T-helper 2 cell treated with Interferon-gamma antibody and Interleukin-4, amounts not matched to agents 100 ng/mL and 5 ng/mL, for 36 hours (primary cell): ENCODE results near the gene ZNF500. TPM values are rescaled to one million over a fixed set of nuclear protein-coding genes. Genes with fewer than 3 reads are reported as not detected.
"Not testable (repeated sequence)": the region's sequence is repeated elsewhere in the genome, so short reads cannot be mapped to it uniquely, and the experiment has no call there.

Source experiments
- intact Hi-C: fragments of 100-400 bp; cut with micrococcal nuclease; formaldehyde crosslinking; loops from one replicate; pipeline ENCODE4 v1.15.1; 2023
- total RNA-seq: library from RNA; stranded (reverse); gene quantifications from 2 replicates; pipeline ENCODE4 v1.2.3, GENCODE V29; 2022

ZNF500 gene
- total RNA-seq, 1 donor from 2014 or later = 16.1 TPM

DNA sequence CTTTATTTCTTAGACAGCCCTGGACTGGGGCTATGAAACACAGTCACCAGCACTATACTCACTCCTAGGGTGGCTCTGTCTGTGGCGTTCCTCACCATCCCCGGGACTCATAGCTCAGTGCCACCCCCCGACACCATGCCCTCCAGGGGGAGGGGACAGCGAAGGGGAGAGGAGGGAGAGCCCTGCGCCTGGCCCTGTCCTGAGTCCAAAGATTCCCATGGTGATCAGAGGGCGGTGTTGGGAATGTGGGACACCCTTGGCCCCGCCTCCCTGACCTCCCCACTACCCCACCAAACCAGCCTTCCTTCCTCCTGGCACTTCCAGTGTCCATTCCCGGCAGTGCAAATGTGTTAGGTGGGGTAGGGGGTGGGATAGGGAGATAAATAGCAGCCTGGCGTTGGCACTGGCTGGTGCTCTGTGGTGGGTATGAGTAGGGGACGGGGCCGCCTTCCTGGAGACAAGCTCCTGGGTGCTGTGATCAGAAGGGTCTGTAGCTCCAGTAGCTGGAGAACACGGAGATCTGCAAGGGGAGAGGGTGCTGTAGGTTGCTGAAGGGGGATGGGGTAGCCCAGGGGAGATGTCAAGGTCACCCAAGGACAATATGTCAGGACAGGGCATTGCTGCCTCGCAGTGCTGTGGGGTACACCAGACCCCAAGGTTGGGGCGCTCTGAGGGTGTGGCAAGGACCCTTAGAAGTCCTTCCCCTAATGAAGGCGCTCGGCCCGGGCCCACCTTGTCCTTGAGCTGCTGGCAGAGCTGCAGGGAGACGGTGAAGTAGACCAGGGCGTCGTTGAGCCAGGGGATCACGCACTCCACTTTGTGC lies 30.2 kb upstream of the ZNF500 start:
- intact Hi-C loops = no loop called here

DNA sequence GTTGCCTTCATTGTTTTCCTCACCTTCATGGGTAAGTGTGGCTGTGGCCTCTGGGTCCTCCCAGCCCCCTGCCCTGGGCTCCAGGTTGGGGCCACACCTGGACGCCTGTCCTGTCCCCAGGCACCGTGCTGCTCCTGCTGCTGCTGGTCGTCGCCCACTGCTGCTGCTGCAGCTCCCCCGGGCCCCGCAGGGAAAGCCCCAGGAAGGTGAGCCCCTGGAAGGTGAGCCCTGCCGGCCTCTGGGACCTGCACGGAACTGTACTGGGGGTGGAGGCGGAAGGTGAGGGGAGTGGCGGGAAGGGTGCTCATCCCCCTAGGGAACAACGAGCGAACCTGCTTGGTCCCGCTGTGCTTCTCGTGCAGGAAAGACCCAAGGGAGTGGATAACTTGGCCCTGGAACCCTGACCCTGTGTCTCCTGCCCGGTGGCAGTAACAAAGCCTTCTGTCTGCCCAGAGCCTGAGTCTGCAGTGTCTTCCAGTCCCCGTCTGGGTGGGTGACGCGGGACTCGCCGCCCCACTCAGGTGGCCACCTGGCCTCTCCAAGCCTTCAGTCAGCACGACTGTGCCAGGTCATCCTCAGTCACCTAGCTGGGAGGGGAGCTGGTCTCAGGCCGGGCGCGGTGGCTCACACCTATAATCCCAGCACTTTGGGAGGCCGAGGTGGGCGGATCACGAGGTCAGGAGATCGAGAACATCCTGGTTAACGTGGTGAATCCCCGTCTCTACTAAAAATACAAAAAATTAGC lies 29.0 kb upstream of the ZNF500 start:
- intact Hi-C loops = no loop called here

DNA sequence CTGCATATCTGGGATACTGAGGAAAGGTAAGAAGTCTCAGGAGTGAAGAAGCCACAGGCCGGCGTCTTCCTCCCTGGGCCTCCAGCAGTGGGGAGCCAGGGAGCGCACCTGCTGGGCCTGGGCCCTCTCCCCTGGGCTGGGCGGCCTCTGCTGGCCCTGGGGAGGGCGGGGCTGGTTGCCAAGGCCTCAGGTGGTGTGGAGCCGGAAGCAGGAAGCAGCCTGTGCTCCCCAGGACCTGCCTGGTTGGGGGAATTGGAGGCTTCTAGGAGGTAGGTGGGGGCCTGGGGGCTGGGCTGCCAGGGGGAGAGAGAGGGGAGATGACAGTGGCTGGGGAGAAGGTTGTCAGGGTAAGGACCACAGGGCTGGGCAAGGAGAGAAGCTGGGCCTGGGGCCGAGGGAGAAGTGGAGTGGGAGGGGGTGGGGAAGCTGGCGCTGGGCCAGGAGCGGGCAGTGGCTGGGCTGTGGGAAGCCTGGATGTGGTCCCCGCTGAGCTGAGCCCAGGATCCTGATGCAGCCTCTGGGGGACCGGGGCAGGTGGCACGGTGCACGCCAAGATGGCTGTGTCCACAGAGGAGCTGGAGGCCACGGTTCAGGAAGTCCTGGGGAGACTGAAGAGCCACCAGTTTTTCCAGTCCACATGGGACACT lies 28.3 kb upstream of the ZNF500 start, which contains the start of gene SMIM22:
SMIM22 (plus strand) TSS at position 189 of the 647 bp plus-strand sequence; CDS start at position 555, 366 bp downstream.
- intact Hi-C loops = no loop called here

DNA sequence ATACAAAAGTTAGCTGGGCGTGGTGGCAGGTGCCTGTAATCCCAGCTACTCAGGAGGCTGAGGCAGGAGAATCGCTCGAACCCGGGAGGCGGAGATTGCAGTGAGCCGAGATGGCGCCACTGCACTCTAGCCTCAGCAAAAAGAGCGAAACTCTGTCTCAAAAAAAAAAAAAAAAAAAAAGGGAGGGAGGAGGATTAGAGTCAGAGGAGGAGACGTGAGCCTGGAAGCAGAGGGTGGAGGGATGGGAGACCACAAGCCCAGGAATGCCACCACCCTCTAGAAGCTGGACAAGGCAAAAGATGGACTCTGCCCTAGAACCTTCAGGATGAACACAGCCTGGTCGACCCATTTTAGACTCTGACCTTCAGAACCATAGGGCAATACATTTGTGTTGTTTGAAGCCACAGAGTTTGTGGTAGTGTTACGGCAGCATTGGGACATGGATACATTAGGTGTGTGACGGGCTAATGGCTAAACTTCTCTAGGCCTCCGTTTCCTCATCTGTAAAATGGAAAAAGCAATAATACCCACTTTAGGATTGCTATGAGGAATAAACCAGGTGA lies 26.1 kb upstream of the ZNF500 start:
- intact Hi-C loops = no loop called here

DNA sequence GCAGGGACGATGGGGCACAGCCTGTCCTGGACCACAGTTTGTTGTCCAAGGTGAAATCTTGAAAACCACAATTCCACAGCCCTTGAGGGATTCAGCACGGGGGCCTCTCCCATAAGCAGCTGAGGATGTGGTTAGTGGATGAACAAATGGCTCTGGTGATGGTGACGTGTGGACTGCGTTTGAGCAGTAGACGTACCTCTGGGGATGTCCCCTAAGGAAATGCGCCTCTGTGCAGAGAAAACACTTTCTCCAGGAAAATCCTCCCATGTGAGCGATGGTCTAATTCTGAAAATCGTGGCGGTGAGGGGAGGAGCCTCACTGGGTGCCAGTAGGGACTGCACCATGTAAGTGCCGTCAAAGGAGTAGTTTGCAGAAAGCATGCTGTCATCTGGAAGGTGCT lies 23.9 kb upstream of the ZNF500 start:
- intact Hi-C loops = no loop called here

DNA sequence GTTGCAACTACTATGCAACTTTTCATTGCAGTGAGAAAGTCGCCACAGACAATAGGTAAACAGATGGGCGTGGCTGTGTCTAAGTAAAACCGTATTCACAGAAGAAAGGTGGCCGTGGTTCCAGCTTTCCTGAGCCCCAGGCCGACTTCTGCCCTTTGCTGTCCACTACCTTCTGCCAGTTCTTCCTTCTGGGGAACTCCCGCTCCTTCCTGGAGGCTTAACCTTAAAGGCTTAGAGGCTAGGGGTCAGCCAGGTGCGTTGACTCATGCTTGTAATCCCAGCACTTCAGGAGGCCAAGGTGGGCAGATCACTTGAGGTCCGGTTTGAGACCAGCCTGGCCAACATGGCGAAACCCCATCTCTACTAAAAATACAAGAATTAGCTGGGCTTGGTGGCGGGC lies 23.3 kb upstream of the ZNF500 start:
- intact Hi-C loops = no loop called here

DNA sequence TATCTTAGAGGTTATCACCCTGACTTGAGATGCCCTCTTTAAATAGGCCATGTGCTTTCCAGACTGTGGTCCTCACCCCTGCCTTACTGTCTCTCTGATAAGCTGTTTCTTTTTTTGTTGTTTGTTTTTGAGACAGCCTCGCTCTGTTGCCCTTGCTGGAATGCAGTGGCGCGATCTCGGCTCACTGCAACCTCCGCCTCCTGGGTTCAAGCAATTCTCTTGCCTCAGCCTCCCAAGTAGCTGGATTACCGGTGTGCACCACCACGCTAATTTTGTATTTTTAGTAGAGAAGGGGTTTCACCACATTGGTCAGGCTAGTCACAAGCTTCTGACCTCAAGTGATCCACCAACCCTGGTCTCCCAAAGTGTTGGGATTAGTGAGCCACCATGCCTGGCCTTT lies 21.9 kb upstream of the ZNF500 start:
- intact Hi-C loops = no loop called here

DNA sequence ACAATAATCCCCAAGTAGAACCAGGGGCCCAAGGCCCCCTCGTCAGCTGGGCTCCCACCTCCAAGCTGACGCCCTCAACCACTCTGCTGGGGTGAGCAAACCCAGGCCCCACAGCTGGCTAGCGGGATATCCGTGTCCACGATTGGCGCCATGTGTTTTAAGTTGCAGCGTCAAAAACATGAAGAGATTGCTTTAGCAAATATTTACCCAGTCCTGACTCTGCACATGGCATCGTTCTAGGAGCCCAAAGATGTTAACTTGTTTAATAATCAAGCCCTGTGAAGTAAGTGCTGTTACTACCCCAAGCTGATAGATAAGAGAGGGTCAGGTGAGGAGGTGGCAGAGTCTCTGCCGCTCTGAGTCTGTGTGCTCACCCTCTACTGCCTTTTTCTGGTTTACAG lies 21.5 kb upstream of the ZNF500 start:
- intact Hi-C loops = no loop called here

DNA sequence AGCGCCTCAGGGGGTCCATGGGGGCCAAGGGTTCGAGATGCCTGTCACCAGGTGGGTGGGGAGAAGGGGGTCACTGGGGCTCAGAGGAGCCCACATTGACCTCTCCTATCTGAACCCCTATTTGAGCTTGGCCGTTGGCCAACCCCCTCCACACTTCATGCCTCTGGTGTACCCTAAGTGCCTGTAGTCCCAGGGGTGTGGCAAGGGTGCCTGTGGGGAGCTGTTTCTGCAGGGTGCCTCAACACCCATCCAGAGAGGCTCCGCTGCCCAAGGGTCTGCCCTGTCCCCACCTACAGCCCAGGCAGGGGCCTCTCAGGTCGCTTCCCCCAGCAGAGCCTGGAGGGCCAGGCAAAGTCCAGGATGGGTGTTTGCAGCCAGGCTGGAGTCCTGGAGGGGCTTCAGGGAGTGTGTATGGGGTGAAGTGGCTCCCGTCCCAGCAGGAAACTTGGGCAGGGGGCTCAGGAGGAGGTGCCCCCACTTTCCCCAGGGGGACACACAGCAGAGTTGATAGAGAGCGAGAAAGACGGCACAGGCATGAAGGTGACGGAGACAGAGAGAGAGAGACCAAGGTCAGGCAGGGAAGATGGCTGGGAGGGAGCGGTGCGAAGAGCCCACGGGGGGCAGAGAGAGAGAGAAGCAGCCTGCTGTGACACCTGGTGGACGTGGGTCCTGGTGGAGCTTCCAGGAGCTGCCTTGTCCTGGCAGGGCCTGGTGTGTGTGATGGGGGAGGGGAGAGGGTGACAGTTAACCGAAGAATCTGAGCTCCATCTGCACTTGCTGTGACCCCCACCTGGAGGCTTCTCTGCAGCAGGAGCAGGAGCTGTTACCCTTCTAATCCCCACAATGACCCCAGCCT lies 20.9 kb upstream of the ZNF500 start, which contains the start of gene SEPTIN12:
SEPTIN12 (minus strand) TSS at position 719 of the 856 bp plus-strand sequence; CDS start at position 19, 700 bp downstream.
- intact Hi-C loops = no loop called here

DNA sequence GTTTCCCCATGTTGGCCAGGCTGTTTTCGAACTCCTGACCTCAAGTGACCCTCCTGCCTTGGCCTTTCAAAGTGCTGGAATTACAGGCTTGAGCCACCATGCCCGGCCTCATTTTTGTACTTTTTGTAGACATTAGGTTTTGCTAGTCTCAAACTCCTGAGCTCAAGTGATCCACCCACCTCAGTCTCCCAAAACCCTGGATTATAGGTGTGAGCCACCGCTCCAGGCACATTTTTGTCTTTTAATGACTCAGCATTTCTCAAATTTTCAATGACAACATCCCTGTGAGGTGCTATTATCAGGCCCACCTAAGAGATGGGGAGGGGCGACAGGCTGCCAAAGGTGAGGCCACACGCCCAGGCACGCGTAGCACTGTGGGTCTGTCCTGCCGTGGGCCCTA lies 20.1 kb upstream of the ZNF500 start:
- intact Hi-C loops = no loop called here

DNA sequence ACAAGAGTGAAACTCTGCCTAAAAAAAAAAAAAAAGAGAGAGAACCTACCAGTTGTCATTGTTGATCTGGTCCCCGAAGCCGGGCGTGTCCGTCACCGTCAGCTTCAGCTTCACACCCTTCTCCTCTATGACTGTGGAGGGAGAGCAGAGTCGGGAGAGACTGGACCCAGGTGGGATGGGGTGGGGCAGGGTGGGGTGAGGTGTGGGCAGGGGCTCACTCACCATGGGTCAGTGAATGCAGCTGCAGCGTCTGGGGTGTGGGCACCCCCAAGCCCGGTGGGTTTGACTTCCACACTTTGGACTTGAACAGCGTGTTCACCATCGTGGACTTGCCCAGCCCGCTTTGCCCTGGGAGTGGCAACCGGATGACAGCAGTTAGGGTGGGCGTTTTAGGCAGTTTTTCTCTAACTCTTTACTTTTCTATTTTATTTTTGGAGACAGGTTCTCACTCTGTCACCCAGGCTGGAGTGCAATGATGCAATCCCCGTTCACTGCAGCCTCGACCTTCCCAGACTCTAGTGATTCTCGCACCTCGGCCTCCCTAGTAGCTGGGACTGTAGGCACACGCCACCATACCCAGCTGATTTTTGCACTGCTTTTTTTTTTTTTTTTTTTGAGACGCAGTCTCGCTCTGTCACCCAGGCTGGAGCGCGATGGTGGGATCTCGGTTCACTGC lies 18.9 kb upstream of the ZNF500 start:
- intact Hi-C loops = no loop called here

DNA sequence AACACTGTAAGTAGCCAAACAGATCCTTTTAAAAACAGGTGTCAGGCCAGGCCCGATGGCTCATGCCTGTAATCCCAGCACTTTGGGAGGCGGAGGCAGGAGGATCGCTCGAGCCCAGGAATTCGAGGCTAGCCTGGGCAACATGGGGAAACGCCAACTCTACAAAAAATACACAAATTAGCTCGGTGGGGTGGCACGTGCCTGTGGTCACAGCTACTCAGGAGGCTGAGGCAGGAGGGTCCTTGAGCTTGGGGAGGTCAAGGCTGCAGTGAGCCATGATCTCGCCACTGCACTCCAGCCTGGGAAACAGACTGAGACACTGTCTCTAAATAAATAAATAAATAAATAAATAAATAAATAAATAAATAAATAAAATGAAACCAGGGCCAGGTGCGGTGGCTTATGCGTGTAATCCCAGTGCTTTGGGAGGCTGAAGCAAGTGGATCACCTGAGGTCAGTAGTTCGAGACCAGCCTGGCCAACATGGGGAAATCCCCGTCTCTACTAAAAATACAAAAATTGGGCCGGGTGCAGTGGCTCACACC lies 17.6 kb upstream of the ZNF500 start:
- intact Hi-C loops = not testable (repeated sequence)

DNA sequence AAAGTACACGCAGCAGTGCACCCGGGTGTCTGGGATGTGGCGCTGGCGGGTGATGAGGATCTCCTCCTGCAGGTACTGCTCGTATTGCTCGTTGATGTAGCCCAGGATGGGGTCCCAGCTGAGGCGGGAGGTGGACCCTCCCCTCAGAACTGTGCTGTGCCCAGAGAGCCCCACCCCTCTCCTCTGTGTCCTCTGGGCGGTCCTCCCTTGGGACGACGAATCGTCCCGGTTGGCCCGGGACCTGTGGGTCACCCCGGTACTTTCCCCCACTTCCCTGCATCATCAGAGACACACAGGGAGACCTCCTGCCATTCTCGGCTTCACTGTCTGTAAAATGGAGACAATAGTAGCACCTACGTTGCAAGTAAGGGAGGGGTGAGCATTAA lies 17.0 kb upstream of the ZNF500 start:
- intact Hi-C loops = no loop called here

DNA sequence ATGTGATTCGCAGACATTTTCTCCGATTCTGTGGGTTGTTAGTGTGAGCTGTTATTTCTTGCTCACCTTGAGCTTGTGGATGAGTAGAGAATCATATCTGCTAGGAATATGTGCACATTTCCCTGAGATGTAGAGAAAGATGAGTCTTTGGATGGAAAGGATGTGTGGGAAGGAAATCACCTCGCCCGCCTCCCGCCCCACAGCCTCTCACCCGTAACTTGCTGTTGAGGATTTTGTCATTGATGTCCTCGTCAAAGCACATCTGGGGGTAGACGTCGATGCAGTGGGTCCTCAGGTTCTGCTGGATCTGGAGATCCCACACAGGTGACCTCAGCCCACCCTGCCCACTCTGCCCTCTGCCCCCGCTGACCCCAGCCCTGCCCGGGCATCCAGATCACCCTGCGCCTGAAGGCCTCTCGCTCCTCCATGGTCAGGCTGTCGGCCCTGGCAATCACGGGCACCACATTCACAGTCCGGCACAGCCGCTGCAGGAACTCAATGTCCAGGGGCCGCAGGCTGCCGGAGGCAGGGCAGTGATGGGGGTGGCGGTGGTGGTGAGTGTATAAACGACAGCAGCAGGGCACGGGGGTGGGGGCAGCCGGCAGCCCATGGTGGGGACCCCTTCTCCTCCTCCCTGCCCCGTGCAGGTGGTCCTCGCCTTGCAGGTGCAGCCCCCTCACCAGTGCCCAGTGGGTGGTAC lies 16.4 kb upstream of the ZNF500 start:
- intact Hi-C loops = no loop called here

DNA sequence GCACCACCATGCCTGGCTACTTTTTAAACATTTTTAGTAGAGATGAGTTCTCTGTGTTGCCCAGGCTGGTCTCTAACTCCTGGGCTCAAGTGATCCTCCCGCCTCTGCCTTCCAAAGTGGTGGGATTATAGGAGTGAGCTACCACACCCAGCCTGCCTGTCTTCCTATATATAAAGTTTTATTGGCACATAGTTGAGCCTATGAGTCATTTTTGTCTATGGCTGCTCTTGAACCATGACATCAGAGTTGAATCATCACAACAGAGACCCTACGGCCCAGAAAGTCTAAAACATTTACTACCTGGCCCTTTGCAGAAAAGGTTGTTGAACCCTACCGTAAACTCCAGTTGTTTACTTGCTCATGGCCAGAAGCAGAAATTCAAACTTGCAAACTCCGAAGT lies 13.3 kb upstream of the ZNF500 start:
- intact Hi-C loops = no loop called here

DNA sequence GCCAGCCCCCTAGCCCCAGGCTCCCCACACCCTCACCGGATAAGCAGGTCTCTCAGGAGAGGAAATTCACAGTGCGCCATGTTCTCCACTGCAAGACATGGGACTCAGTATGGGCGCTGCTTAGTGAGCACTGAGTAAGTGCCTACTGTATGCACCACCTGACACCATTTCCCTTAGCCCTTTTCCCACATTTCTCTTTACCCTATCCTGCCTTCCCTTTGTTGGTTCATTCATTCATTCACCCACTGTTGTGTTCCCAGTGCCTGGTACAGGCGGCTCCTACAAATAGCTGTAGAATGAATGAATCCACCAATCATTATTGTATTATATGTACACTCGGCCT lies 11.1 kb upstream of the ZNF500 start:
- intact Hi-C loops = no loop called here

DNA sequence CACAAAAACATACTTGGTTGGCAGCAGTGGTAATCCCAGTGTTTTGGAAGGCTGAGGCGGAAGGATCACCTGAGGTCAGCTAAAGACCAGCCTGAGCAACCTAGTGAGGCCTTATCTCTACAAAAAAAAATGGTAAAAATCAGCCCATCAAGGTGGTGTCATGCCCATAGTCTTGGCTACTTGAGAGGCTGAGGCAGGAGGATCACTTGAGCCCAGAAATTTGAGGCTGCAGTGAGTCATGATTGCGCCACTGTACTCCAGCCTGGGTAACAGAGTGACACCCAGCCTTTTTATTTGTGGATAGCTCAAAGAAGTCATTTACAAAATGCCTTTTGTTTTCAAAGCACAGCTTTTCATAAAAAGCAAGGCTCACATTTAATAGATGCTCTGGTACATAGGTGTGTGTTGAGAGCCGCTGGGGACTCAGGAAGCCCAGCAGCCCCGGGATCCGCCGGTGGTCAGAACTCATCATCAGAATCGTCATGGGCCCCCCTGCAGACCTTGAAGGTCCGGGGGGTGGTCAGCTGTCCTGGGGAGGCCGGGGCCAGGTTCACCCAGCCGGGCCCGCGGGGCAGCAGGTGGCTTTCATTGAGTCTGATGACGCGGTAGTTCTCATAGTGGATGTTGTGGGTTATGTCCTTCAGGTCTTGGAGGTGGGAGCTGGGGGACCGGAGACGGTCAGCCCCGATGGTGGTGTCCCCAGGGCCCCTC lies 10.5 kb upstream of the ZNF500 start:
- intact Hi-C loops = no loop called here

DNA sequence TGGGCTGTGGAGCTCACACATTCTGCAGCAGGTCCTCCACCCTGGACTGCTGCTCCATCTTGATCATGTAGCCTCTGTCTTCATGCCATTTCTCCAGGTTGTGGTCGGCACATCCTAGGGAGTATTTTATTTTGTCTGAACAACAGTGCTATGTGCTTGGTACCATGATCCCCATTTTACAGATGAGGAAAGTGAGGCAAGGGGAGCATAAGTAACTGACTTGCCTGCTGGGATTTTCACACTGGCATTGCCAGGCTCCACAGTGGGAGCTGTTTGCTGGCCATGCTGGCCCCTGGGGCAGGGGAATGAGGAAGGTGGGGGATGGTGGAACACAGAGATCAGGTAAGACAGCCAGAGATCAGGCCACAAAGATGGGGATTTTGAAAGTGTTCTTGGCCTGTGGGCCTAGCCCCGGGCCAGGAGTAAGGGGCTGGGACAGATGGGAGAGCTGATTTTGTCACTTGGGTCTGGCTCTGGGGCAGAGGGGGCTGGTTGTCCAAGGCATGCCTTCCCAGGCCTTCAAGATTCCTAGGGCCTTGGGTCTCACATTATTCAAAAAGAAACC lies 9.3 kb upstream of the ZNF500 start:
- intact Hi-C loops = no loop called here
